ENCODE data around the gene AFAP1L2. TPM values are rescaled to one million over a fixed set of nuclear protein-coding genes. Genes with fewer than 3 reads are reported as not detected.

Gene AFAP1L2
- total RNA-seq, 1 donor from 2014 or later, result 24.0 TPM

Small RNAs within 50 kb of the gene (small RNA-seq; reads per million reads assigned to genes)
- not detected for gene RN7SL384P

Other genes with a start within 250 kb of the AFAP1L2 start
- gene CCDC186, start 230.3 kb downstream of the AFAP1L2 start, total RNA-seq, result 9.4 TPM
- gene TDRD1, start 225.1 kb downstream of the AFAP1L2 start, total RNA-seq, result 0.52 TPM
- not detected for gene VWA2, start 165.2 kb downstream of the AFAP1L2 start, total RNA-seq

Measured in skeletal muscle tissue (tissue), 2 donors.